BJ (cell line): ENCODE data around the gene SLC27A1. TPM values are rescaled to one million over a fixed set of nuclear protein-coding genes. Genes with fewer than 3 reads are reported as not detected.

Source experiments
- CTCF ChIA-PET: fragments of 350-600 bp; formaldehyde crosslinking; extraction: SDS; loops from one replicate; lab custom pipeline; 2021; ENCODE audit warnings: antibody characterized with exemption, inconsistent platforms; lab: Yijun Ruan, JAX
- POLR2A ChIA-PET: fragments of 300-600 bp; sonication (Branson Sonifier 250); formaldehyde crosslinking; extraction: SDS; loops from one replicate; lab custom pipeline; 2021; ENCODE audit warnings: antibody characterized with exemption; lab: Charles Lee
- DNase-seq: peaks from one replicate; pipeline ENCODE4 v3.0.0-alpha.2; 2011; ENCODE audit warnings: low read depth
- H3K27me3 ChIP-seq: 2 replicates; pipeline ENCODE4 v1.6.0; 2011; ENCODE audit warnings: low read length; ENCODE audit not compliant: control insufficient read depth, insufficient read depth
- H3K36me3 ChIP-seq: 2 replicates; pipeline ENCODE4 v1.5.1; 2011; ENCODE audit warnings: low read length; ENCODE audit not compliant: control insufficient read depth, insufficient read depth
- H3K4me3 ChIP-seq: 2 replicates; pipeline ENCODE4 v1.5.1; 2011; ENCODE audit warnings: low read depth, mild to moderate bottlenecking, control low read depth, low read length
- polyA minus RNA-seq: library from RNA; depleted of rRNA, polyadenylated mRNA; stranded (reverse); fragments of >200 nt; gene quantifications from 2 replicates; pipeline ENCODE4 v1.2.3, GENCODE V29; 2011; rRNA and poly(A)+ RNA removed
- polyA plus RNA-seq: library from polyadenylated mRNA; depleted of rRNA; stranded (reverse); fragments of >200 nt; gene quantifications from 2 replicates; pipeline ENCODE4 v1.2.3, GENCODE V29; 2011; rRNA removed
- TF ChIP-seq, protein P1 (sequence below): IDR thresholded peaks from 2 replicates; pipeline ENCODE4 v1.5.1; 2011; ENCODE audit warnings: low read depth, mild to moderate bottlenecking, control low read depth, inconsistent platforms, low read length, moderate library complexity; ENCODE audit not compliant: insufficient read depth

SLC27A1 gene
- polyA plus RNA-seq (12.0 and 18.8 TPM in 2 replicates), polyA minus RNA-seq (8.2 and 11.2 TPM in 2 replicates)

DNA sequence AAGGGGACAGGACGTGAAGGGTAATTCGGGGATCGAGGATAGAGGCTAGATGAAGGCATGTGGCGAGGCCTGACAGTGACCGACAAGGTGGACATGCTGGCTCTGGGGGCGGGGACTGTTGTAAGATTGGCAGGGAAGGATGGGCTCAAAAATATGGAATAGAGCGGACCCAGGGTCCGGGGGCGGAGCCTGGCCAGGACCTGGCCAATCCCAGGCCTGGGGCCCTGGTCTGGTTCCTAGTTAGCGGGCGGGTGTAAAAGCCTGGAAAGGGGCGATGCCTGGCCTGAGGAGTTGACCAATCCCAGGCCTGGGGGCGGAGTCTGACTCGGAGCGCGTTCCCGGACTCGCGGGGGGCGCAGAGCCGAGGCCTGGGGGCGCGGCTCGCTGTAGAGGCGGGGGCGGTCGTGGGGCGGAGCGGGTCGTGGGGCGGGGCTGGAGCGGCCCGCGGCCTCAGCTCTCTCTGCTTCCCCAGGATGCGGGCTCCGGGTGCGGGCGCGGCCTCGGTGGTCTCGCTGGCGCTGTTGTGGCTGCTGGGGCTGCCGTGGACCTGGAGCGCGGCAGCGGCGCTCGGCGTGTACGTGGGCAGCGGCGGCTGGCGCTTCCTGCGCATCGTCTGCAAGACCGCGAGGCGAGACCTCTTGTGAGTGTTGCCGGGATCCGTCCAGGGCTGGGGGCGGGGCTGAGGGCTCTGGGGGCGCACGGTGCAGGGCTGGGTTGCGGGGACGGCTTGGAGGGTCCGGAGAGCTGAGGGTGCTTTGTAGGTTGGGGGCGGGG, at the start of gene SLC27A1:
TSS of gene SLC27A1 (plus strand) at position 457 of the 774 bp plus-strand sequence. CDS start at position 474, 17 bp downstream.
- CTCF ChIA-PET = interaction anchor here (0.5 to 3.3 kb wide), 3 partner anchors 10 to 1705 kb away, joined by 3 to 17 read pairs (median 4); no protein-coding TSS in a partner anchor
- Histone ChIP-seq H3K36me3 (no peaks in the 10 kb centered on the region), H3K4me3 (peak within 1 kb of the TSS; percentile 91), H3K27me3 (no peaks in the 10 kb centered on the region)
- TF ChIP-seq, protein P1, sequence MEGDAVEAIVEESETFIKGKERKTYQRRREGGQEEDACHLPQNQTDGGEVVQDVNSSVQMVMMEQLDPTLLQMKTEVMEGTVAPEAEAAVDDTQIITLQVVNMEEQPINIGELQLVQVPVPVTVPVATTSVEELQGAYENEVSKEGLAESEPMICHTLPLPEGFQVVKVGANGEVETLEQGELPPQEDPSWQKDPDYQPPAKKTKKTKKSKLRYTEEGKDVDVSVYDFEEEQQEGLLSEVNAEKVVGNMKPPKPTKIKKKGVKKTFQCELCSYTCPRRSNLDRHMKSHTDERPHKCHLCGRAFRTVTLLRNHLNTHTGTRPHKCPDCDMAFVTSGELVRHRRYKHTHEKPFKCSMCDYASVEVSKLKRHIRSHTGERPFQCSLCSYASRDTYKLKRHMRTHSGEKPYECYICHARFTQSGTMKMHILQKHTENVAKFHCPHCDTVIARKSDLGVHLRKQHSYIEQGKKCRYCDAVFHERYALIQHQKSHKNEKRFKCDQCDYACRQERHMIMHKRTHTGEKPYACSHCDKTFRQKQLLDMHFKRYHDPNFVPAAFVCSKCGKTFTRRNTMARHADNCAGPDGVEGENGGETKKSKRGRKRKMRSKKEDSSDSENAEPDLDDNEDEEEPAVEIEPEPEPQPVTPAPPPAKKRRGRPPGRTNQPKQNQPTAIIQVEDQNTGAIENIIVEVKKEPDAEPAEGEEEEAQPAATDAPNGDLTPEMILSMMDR = no peak
- POLR2A ChIA-PET = interaction anchor here (0.8 kb wide), 1 partner anchor 51 kb away, joined by 3 read pairs; no protein-coding TSS in a partner anchor
- DNase-seq = peak; percentile 97

DNA sequence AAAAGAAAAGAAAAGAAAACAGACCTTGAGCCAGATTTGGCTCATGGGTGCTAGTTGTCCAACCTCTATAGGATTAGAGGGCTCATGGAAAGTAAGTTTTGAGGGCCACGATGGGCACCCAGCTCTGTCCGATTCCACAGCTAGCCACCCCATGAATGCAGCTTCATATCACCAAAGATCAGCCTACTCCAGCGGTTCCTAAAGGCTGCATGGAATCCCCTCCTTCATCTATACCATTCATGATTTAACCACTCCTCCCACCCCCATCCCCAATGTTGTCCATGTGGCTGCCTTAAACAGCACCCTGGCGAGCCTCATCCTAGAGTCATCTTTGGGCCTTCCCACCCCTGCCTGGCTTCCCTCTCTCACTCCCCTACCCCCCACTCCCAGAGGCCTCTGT, 48.4 kb upstream of the SLC27A1 start:
- DNase-seq = no peak
- Histone ChIP-seq H3K27me3 (no peaks in the 10 kb centered on the region), H3K4me3 (no peak overlapping the region), H3K36me3 (peaks cover 5% of the 10 kb centered on the region)
- ChIA-PET POLR2A (no interaction called here), CTCF (no interaction called here)
- TF ChIP-seq, protein P1 = no peak

DNA sequence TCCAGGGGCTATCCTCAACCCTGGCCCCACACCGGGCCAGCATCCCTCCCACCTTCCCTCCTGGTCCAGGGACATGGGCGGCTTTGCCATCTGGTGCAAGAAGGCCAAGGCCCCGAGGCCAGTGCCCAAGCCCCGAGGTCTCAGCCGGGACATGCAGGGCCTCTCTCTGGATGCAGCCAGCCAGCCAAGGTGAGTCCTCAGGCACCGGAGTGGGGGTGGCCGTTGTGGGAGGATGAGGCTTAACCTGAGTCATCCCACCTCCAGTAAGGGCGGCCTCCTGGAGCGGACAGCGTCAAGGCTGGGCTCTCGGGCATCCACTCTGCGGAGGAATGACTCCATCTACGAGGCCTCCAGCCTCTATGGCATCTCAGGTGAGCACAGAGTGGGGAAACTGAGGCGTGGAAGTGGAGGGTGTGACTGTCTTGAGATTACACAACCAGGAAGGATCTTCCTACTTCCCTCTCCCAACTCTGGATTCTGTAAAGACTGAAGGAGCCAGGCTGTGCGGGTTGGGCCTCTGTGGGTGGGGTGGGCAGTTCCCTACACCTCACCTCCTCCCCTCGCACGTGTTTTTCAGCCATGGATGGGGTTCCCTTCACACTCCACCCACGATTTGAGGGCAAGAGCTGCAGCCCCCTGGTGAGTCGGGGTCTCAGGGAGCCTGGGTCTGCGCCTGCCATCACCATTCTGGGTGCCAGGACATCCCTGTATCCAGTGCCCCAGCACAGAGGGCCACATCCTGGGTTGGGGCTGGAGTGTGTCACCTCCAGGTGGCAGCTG, 46.7 kb upstream of the SLC27A1 start:
- POLR2A ChIA-PET = interaction anchor here (0.5 kb wide), 1 partner anchor 9 kb away, joined by 3 read pairs; no protein-coding TSS in a partner anchor
- CTCF ChIA-PET = interaction anchor here (0.5 kb wide), 1 partner anchor 353 kb away, joined by 5 read pairs; no protein-coding TSS in a partner anchor

DNA sequence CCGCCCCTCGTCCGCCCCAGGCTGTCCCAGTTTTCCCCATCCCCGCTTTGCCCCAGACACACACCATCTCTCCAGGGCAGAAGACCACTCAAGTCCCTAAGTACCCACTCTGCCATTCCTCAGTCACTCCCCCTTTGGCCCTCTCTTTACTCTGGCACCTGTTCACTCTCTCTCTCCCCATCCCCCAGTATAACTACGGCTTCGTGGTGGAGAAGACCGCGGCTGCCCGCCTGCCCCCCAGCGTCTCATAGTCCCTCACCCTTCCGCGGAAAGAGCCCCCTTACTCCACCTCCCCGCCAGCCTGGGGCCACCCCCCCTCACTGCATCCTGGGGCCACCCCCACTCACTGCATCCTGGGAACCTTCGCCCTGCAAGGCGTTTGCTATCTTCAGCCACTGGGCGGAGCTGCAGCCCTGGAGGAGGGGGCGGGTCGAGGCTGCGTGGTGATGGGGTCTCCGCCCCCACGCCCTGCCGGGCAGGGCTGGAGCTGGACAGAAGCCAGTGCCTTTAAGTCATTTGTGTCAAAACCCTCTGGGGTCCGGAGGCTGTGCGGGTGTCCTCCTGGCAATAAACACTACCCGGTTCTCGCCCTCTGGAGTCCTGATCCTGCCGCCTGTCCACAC, 45.5 kb upstream of the SLC27A1 start:
- Histone ChIP-seq H3K4me3 (no peak overlapping the region), H3K27me3 (no peaks in the 10 kb centered on the region), H3K36me3 (peaks cover 5% of the 10 kb centered on the region)
- CTCF ChIA-PET = no interaction called here
- POLR2A ChIA-PET = no interaction called here
- TF ChIP-seq, protein P1 = peak; percentile 61
- DNase-seq = no peak

More for the DNA sequence above, 46.7 kb upstream of the SLC27A1 start:
- TF ChIP-seq, protein P1 = no peak
- Histone ChIP-seq H3K27me3 (no peaks in the 10 kb centered on the region), H3K36me3 (peaks cover 5% of the 10 kb centered on the region), H3K4me3 (no peak overlapping the region)
- DNase-seq = no peak
